GM10266 (cell line): ENCODE results near the gene TBC1D17.
"Not testable (repeated sequence)": the region's sequence is repeated elsewhere in the genome, so short reads cannot be mapped to it uniquely, and the experiment has no call there.

ENCODE experiments used
- DNase-seq: peaks from one replicate; pipeline ENCODE4 v3.0.0; 2012; ENCODE audit errors: extremely low spot score
- CTCF ChIP-seq: IDR thresholded peaks from 2 replicates; pipeline ENCODE4 v1.5.1; 2012; ENCODE audit warnings: mild to moderate bottlenecking, low read depth; ENCODE audit not compliant: control insufficient read depth, insufficient read depth; ENCODE audit errors: missing control alignments

The TBC1D17 gene

DNA sequence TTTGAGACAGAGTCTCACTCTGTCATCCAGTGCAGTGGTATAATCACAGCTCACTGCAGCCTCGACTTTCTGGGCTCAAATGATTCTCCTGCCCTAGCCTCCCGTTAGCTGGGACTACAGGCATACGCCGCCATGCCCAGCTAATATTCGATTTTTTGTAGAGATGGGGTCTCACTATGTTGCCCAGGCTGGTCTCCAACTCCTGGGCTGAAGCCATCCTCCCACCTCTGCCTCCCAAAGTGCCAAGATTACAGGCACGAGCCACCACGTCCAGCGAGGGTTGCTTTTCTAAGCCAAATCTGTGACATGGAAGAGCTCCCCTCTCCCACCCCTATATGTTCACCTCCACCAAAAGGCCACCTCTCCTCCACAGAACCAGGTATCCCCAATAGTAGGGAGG lies 40.6 kb downstream of the TBC1D17 start:
- no peak for TF ChIP-seq CTCF
- no peak for DNase-seq

DNA sequence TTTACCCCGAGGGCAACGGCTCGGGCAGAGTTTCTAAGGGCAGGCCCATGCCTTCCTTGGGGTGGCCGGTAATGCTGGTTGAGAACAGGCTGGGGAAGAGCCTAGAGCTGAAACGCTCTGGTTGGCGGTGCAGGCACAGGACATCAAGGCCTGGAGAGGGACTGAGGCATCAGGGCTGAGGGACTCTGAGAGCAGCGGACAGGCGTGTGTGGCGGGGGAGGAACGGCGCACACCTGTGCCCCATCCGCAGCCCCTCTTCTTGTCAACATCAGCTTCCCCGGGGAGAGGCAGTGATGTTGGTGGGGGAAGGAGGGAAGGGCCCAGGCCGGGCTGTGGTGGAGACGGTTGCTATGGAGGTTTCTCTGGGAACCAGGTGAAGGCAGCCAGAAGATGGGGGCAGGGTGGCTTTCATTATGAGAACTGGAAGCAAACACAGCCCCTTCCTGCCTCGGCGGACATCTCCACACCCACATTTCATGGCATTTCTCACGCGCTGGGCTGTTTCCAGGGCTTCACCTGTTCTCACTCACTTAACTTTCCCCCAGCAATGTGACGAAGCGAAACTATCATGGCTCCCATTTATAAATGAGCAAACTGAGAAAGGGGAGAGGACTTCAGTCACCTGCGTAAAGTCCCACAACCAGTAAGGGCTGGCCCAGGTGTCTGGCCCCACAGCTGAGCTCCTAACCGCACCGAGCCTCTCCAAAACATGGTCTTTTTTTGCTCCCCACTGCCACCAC lies 43.3 kb downstream of the TBC1D17 start:
- DNase-seq = no peak
- TF ChIP-seq CTCF = no peak

DNA sequence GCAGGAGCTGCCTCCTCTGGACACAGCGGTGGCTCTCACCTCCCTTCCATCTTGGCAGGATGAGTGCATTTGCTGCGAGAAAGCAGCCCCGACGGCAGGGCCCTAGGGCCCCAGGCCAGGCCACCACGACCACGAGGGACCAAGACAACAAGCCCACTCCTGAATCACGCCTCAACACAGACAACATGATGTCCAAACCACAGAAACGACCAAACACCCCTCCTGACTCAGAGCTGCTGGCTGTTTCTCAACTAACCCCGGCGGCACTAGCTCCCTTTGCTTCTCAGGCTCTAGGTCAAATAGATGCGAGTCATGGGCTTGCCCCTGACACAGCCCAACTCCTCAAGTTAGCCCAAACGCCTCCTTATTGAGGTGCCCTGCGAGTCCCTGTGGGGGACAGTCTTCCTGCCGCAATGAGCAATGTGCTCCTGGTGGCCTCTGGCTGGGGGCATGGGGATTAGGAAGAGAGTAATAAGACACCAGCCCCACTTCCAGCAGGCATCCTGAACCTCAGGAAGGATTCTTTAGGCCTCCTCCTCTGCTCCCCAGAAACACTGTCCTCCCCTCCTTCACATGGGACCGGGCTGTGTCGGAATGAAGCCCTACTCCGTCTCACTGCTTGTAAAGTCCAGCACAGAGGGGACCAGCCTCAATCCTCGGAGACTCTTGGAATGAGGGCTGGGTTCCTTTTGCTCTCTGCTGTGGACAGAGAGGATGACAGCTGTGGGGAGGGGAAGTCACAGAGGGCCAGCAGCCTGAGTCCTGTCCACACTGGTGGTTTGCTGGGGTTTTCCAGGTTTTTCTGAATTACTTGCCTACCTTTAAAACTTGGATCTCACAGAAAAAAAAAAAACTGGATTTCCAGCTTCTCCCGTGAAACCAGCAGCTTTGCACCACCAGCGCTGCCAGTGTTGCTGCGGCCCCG lies 44.6 kb downstream of the TBC1D17 start:
- TF ChIP-seq CTCF = no peak
- DNase-seq = no peak

DNA sequence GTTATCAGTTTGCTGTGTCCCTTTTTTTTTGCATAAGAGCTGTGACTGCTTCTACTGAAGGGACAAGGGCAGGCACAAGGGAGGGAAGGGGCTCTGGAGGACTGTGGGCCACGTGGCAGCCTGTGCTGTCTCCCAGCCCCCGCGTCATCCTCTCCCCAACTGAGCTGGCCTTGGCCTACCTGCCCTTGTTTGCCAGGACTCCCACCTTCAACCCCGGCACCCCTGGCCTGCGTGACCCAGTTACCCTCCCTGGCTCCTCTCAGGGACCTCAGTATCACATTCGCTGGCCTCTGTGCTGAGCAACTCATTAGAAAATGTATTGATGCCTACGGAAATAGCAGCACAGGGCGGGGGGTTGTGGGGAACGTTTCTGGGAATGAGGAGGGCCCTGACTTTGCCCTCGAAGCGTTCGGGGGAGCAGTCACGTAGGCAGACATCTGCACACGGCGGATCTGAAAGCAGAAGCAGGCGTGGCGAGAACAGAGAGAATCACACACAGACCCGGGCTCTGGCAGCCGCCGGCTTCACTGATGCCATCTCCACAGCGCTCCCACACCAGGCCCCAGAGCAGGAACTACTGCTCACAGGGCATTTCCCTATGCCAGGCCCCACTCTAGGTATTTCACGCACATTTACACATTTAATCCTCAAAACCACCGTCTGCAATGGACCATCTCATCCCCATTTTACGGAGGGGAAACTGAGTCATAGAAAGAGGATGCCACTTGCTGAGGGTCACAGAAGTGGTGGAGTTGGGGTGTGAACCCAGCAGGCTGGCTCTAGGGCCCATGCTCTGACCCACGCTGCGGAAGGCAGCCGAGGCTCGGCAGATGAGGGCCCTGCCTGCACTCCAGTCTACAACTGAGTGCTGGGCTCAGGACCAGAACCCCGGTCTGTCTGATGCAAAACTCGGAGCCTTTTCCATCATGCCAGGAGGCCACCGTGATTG lies 45.8 kb downstream of the TBC1D17 start:
- no peak for DNase-seq
- TF ChIP-seq CTCF = no peak

GRCh38 chr19:49924004-49924880 lies 46.7 kb downstream of the TBC1D17 start:
- no peak for TF ChIP-seq CTCF
- DNase-seq = no peak

DNA sequence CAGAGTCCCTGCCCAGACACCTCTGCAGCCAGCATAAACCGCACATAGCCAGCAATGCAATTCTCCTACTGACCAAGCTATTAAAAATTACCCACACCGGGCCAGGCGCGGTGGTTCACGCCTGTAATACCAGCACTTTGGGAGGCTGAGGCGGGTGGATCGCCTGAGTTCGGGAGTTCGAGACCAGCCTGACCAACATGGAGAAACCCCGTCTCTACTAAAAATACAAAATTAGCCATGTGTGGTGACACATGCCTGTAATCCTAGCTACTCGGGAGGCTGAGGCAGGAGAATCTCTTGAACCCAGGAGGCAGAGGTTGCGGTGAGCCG lies 47.3 kb downstream of the TBC1D17 start:
- not testable (repeated sequence) for DNase-seq
